VCaP (cell line): ENCODE results near the gene GNB3.

ENCODE experiments used
- H3K27ac ChIP-seq: fragments of 450-650 bp; 2 replicates; pipeline ENCODE4 v1.5.1; 2017
- TF ChIP-seq, protein P1 (sequence below): fragments of 450-650 bp; conservative IDR thresholded peaks from 2 replicates; pipeline ENCODE4 v1.5.1; 2017; ENCODE audit warnings: mild to moderate bottlenecking, moderate library complexity

Gene GNB3

GRCh38 chr12:6828781-6829535, 11.8 kb upstream of the GNB3 start:
- TF ChIP-seq, protein P1, sequence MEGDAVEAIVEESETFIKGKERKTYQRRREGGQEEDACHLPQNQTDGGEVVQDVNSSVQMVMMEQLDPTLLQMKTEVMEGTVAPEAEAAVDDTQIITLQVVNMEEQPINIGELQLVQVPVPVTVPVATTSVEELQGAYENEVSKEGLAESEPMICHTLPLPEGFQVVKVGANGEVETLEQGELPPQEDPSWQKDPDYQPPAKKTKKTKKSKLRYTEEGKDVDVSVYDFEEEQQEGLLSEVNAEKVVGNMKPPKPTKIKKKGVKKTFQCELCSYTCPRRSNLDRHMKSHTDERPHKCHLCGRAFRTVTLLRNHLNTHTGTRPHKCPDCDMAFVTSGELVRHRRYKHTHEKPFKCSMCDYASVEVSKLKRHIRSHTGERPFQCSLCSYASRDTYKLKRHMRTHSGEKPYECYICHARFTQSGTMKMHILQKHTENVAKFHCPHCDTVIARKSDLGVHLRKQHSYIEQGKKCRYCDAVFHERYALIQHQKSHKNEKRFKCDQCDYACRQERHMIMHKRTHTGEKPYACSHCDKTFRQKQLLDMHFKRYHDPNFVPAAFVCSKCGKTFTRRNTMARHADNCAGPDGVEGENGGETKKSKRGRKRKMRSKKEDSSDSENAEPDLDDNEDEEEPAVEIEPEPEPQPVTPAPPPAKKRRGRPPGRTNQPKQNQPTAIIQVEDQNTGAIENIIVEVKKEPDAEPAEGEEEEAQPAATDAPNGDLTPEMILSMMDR: peak; percentile 22
- H3K27ac ChIP-seq: peak overlapping the region; percentile 74; the same call in 1 of the 2 replicates

- TF ChIP-seq, protein P1: no peak
- H3K27ac ChIP-seq: no peak overlapping the region
Measured at GRCh38 chr12:6829536-6830220, 11.0 kb upstream of the GNB3 start.

GRCh38 chr12:6830286-6830890, 10.3 kb upstream of the GNB3 start:
- no peak overlapping the region for H3K27ac ChIP-seq
- TF ChIP-seq, protein P1: no peak

GRCh38 chr12:6830999-6831398, 9.7 kb upstream of the GNB3 start:
- no peak overlapping the region for H3K27ac ChIP-seq
- TF ChIP-seq, protein P1: no peak

DNA sequence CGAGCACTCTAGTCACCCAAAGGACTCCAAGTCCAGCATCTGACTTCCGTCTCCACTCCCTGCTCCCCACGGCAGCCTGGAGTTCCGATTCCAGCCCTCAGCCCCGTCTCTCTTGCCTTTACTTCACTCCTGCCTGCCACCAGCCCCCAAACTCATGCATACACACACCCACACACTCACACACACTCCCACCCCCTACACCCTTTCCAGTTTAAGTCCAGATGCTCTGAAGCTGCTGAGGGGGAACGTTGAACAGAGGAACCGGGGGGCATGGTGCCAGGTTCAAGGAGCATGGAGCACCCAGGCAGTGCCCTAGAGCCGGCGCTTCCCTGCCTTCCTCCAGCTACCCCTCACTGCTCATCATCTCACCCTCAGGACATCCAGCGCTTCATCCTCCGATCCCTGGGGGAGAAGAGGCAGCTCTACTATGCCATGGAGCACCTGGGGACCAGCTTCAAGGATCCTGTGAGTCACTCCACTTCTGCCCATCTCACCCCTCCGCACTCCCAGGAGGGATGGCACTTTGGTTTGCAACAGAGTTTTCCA, 9.2 kb upstream of the GNB3 start:
- TF ChIP-seq, protein P1: no peak

GRCh38 chr12:6832125-6832524, 8.6 kb upstream of the GNB3 start:
- H3K27ac ChIP-seq: no peak overlapping the region
- TF ChIP-seq, protein P1: no peak

More for the DNA sequence above, 9.2 kb upstream of the GNB3 start:
- H3K27ac ChIP-seq: no peak overlapping the region
